Neural crest cell (in vitro differentiated cells): ENCODE results near the gene SPAG9. TPM values are rescaled to one million over a fixed set of nuclear protein-coding genes. Genes with fewer than 3 reads are reported as not detected.

ENCODE experiments used
- DNase-seq: peaks from one replicate; pipeline ENCODE4 v3.0.0; 2021; ENCODE audit warnings: low read depth, mixed read lengths, low spot score
- H3K27ac Mint-ChIP-seq: one replicate; pipeline ENCODE4 v1.8.0; 2021; ENCODE audit warnings: mild to moderate bottlenecking, mixed read lengths; ENCODE audit not compliant: unreplicated experiment
- H3K27me3 Mint-ChIP-seq: 2 replicates; pipeline ENCODE4 v1.8.0; 2021; ENCODE audit warnings: low read depth, mild to moderate bottlenecking, mixed read lengths
- H3K36me3 Mint-ChIP-seq: 2 replicates; pipeline ENCODE4 v1.8.0; 2021; ENCODE audit warnings: low read depth, mild to moderate bottlenecking, mixed read lengths
- H3K4me1 Mint-ChIP-seq: 2 replicates; pipeline ENCODE4 v1.8.0; 2021; ENCODE audit warnings: mixed read lengths
- H3K4me3 Mint-ChIP-seq: one replicate; pipeline ENCODE4 v1.8.0; 2021; ENCODE audit warnings: mild to moderate bottlenecking, mixed read lengths
- H3K9me3 Mint-ChIP-seq: 2 replicates; pipeline ENCODE4 v1.8.0; 2021; ENCODE audit warnings: mixed read lengths
- total RNA-seq: library from RNA; stranded (reverse); gene quantifications from 2 replicates; pipeline ENCODE4 v1.2.1, GENCODE V29; 2021
- TF ChIP-seq, protein P1 (sequence below): fragments of 200-600 bp; sonication (generic); conservative IDR thresholded peaks from 2 replicates; pipeline ENCODE4 v1.5.0; 2021; ENCODE audit warnings: antibody characterized with exemption, mild to moderate bottlenecking

Gene SPAG9
- total RNA-seq, 1 donor from 2014 or later: 116 TPM

DNA sequence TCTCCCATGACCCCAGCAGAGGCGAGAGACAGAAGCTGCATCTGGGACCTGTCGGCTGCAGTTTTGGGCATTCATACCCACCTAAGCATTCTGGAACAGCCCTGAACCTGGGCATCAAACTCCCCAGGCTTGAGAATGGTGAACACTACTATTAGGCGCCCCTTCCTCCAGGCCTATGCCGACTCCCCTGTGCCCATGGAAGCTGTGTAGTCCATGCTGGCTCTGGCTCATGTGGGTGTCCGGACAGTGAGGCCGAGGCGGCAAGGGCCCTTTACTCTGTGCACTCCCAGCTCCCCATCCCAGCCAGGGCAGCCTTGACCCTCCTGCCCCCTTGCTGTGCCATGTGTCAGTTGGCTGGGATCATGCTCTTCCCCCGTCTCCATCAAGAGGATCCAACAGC, 165.5 kb downstream of the SPAG9 start:
- DNase-seq: no peak
- H3K27me3 Mint-ChIP-seq: no peaks in the 10 kb centered on the region

DNA sequence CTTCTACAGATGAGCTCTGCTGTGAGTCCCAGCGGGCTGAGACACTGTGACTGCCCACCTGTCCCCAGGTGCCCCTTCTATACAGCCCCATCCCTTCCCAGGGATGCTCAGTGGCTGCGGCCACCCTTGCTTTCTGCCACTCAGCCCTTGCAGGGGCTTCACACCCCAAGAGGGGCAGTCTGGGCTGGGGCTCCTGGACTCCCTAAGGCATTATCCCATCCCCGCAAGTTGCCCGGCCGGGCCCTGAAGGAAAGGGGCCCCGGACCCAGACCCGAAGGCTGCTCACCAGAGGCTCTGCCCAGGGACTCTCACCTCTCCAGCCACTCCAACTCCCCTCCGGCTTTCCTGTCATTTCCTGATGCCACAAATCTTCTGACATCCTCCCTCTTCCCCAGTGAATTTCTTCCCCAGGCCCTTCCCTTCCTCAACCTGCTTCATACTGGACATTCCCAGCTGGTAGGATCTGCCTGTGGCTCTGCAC, 166.0 kb downstream of the SPAG9 start:
- no peak for DNase-seq
- TF ChIP-seq, protein P1, sequence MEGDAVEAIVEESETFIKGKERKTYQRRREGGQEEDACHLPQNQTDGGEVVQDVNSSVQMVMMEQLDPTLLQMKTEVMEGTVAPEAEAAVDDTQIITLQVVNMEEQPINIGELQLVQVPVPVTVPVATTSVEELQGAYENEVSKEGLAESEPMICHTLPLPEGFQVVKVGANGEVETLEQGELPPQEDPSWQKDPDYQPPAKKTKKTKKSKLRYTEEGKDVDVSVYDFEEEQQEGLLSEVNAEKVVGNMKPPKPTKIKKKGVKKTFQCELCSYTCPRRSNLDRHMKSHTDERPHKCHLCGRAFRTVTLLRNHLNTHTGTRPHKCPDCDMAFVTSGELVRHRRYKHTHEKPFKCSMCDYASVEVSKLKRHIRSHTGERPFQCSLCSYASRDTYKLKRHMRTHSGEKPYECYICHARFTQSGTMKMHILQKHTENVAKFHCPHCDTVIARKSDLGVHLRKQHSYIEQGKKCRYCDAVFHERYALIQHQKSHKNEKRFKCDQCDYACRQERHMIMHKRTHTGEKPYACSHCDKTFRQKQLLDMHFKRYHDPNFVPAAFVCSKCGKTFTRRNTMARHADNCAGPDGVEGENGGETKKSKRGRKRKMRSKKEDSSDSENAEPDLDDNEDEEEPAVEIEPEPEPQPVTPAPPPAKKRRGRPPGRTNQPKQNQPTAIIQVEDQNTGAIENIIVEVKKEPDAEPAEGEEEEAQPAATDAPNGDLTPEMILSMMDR: no peak
- H3K4me3 Mint-ChIP-seq: peak overlapping the region; percentile 23
- H3K27me3 Mint-ChIP-seq: no peaks in the 10 kb centered on the region
- H3K9me3 Mint-ChIP-seq: no peaks in the 10 kb centered on the region
- H3K4me1 Mint-ChIP-seq: peaks cover 41% of the 10 kb centered on the region
- H3K36me3 Mint-ChIP-seq: no peaks in the 10 kb centered on the region
- peak overlapping the region; percentile 88 for H3K27ac Mint-ChIP-seq

More for the DNA sequence above, 165.5 kb downstream of the SPAG9 start:
- Mint-ChIP-seq H3K27ac (peak overlapping the region; percentile 4), H3K9me3 (no peaks in the 10 kb centered on the region), H3K36me3 (no peaks in the 10 kb centered on the region), H3K4me1 (peaks cover 36% of the 10 kb centered on the region), H3K4me3 (no peak overlapping the region)
- TF ChIP-seq, protein P1: no peak

DNA sequence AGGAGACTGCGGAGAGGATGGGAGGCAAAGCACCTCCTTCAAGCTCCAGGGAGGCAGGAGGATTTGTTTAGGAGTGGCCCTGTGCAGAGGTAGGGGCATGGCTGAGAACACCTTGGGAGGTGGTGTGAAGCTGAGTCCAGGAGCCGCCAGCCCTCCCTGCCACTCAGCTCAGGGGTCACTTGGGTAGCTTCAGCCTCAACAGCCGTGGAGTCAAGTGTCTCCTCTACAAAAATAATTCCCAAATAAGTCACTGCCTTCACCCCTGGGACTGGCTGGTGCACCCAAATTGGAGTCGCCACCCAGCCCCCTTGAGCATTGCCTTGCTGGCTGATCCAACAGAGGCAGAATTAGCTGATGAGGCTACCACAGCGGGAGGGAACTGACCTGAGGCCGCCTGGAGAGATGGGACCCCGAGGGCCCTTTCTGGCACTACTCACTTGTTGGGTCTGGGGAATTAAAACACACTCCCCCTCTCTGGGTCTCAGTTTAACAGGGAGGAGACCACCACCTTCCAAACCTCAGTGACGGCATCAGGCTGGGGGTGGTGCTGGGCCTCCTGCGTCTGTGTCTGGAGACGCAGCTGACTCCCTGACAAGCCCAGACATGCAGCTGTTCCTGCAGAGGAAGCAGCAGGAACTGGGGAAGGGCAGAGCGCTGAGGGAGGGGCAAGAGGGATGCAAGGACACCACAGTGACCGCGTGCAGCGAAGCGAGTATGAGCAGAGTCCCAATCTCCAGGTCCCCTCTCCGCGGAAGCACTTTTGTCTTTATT, 166.7 kb downstream of the SPAG9 start:
- TF ChIP-seq, protein P1: no peak
- Mint-ChIP-seq H3K9me3 (no peaks in the 10 kb centered on the region), H3K27ac (peak overlapping the region; percentile 88), H3K27me3 (no peaks in the 10 kb centered on the region), H3K36me3 (no peaks in the 10 kb centered on the region), H3K4me3 (peak overlapping the region; percentile 23), H3K4me1 (peaks cover 42% of the 10 kb centered on the region)
- no peak for DNase-seq

DNA sequence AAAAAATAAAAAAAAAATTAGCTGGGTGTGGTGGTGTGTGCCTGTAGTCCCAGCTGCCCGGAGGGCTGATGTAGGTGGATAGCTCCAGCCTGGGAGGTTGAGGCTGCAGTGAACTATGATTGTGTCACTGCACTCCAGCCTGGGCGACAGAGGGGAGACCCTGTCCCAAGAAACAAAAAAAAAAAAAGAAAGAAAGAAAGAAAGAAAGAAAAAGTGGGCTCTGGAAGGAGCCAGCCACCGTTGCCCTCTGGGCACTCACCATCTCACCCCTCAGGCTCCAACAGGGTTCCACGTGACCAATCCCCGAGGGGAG, 167.2 kb downstream of the SPAG9 start:
- DNase-seq: no peak
- H3K27me3 Mint-ChIP-seq: no peaks in the 10 kb centered on the region
- H3K9me3 Mint-ChIP-seq: no peaks in the 10 kb centered on the region
- H3K36me3 Mint-ChIP-seq: no peaks in the 10 kb centered on the region
- peaks cover 47% of the 10 kb centered on the region for H3K4me1 Mint-ChIP-seq
- TF ChIP-seq, protein P1: no peak
- H3K4me3 Mint-ChIP-seq: no peak overlapping the region
- H3K27ac Mint-ChIP-seq: no peak overlapping the region

DNA sequence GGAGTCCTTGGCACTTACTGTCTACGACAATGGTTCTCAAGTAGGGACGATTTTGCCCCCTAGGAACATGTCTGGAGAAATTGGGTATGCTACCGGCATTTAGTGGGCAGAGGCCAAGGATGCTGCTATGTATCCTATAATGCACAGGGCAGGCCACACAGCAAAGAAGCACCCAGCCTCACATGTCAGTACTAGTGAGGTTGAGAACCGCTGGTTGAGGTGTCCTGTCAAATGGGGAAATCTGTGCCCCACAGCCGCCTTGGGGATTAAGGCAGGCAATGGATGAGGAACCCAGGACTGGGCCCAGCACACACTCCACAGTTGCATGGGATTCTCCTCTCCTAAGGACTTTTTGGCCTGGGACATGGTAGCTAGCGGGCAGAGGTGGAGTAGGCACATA, 167.8 kb downstream of the SPAG9 start:
- H3K27me3 Mint-ChIP-seq: no peaks in the 10 kb centered on the region
- no peaks in the 10 kb centered on the region for H3K36me3 Mint-ChIP-seq
- TF ChIP-seq, protein P1: no peak
- no peak overlapping the region for H3K4me3 Mint-ChIP-seq
- DNase-seq: no peak
- H3K4me1 Mint-ChIP-seq: peaks cover 53% of the 10 kb centered on the region
- H3K9me3 Mint-ChIP-seq: no peaks in the 10 kb centered on the region
- no peak overlapping the region for H3K27ac Mint-ChIP-seq
